HUES64 (cell line): ENCODE results near the gene ZDHHC3.

Source experiments
- H3K27ac ChIP-seq: 2 replicates; pipeline ENCODE4 v1.7.0; 2013; ENCODE audit warnings: low read depth, low read length, inconsistent platforms
- H3K27me3 ChIP-seq: 2 replicates; pipeline ENCODE4 v1.6.1; 2013; ENCODE audit warnings: mild to moderate bottlenecking, low read length; ENCODE audit not compliant: insufficient read depth
- H3K36me3 ChIP-seq: 2 replicates; pipeline ENCODE4 v1.6.1; 2013; ENCODE audit warnings: mild to moderate bottlenecking, low read length; ENCODE audit not compliant: insufficient read depth
- H3K4me1 ChIP-seq: 2 replicates; pipeline ENCODE4 v1.6.1; 2013; ENCODE audit warnings: mild to moderate bottlenecking, low read length, moderate library complexity; ENCODE audit not compliant: insufficient read depth
- H3K4me3 ChIP-seq: 2 replicates; pipeline ENCODE4 v1.5.1; 2013; ENCODE audit warnings: mild to moderate bottlenecking, low read length, moderate library complexity
- H3K9ac ChIP-seq: 2 replicates; pipeline ENCODE4 v1.6.1; 2013; ENCODE audit warnings: mild to moderate bottlenecking, low read depth, low read length
- H3K9me3 ChIP-seq: 2 replicates; pipeline ENCODE4 v1.6.1; 2013; ENCODE audit warnings: low read depth, low read length; ENCODE audit not compliant: insufficient read depth
- WGBS: fragments of 150-250, 120-280 bp; methylation state at CpG from one replicate; pipeline ENCODE4 v1.1.7; 2013; ENCODE audit warnings: missing lambda C conversion rate; 5-methylcytosine and 5-hydroxymethylcytosine counted together

The ZDHHC3 gene

DNA sequence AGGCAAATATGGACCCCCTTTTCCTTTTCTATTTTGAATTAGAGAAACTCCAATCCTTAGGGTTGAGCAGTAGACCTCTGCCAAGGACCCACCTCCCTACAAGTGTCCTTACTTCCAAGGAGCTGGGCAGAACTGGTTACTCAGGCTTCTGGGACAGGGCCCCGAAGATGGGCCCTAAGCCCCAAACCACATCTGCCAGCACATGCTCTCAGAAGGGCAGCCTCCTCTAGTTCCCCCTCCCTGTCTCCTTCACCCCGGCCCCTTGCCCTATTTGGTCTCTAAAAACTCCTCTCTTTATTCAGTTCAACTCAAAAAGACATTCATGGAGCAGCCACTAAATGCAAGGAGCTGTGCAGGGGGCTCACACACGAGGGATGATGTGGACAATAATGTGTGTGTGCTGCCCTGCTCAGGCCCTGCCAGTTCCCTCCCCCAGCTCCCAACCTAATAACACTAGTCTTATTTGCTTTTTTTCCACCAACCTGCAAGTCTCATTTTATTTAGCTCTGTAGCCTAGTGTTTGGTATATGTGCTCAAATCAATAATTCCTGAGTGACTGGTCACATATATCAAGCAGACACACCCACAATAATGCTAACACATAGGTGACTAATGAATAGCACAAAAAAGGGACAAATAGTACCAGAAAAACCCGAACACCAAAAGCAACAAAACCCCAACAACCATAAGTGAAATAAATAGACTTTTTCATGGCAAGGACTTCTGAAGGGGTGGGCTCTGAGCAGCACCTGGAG is 12.2 kb downstream of the ZDHHC3 start:
- Histone ChIP-seq H3K4me1 (no peaks in the 10 kb centered on the region), H3K9ac (no peak overlapping the region), H3K36me3 (peaks cover 6% of the 10 kb centered on the region), H3K27ac (no peak overlapping the region), H3K4me3 (no peak overlapping the region), H3K9me3 (no peaks in the 10 kb centered on the region), H3K27me3 (no peaks in the 10 kb centered on the region)
- WGBS = 91% methylated on average over 3 of the region's 4 CpGs

DNA sequence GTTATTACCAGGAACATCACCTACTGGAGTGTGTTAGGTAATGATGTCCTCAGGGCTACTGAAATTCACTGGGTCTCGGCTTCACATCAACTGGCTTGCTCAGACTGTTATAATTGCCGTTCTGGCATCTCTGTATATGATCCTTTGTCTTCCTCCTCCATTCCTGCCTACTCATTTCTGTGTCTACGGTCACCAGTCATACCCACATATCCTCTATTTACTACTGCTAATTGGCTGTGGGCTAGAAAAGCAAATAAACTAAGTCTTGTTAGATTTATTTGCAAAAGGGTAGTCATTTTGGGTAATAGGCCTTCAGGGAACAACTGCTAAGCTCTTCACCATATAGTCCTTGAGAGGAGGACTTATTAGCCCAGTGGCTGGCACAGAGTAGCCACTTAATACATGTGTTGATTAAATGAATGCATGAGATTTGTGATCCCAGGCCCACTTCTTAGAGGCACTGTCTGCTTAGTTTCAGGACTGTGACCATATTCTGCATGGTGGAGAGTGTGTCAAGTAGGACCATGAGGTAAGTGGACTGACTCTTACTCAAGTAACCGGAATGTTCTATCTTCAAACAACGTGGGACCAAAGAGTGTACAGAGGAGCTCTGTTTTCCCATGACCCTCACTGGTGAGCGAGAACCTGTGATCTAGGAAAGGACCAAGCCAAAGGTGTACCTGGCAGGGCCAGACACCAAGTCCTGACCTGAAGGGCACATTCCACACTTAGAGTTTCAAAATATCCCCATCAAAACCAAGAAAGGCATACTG is 13.2 kb downstream of the ZDHHC3 start:
- Histone ChIP-seq H3K9me3 (no peaks in the 10 kb centered on the region), H3K4me1 (no peaks in the 10 kb centered on the region), H3K27me3 (no peaks in the 10 kb centered on the region), H3K4me3 (no peak overlapping the region), H3K36me3 (peaks cover 14% of the 10 kb centered on the region), H3K27ac (no peak overlapping the region), H3K9ac (no peak overlapping the region)
- WGBS = 95% methylated on average over 6 of the region's 6 CpGs

GRCh38 chr3:44961888-44962287 is 14.1 kb downstream of the ZDHHC3 start:
- Histone ChIP-seq H3K36me3 (peaks cover 20% of the 10 kb centered on the region), H3K4me3 (no peak overlapping the region), H3K9me3 (no peaks in the 10 kb centered on the region), H3K27me3 (no peaks in the 10 kb centered on the region), H3K9ac (no peak overlapping the region; the same call in 1 of the 2 replicates), H3K27ac (no peak overlapping the region), H3K4me1 (no peaks in the 10 kb centered on the region)
- 80% methylated on average over 3 of the region's 3 CpGs for WGBS

DNA sequence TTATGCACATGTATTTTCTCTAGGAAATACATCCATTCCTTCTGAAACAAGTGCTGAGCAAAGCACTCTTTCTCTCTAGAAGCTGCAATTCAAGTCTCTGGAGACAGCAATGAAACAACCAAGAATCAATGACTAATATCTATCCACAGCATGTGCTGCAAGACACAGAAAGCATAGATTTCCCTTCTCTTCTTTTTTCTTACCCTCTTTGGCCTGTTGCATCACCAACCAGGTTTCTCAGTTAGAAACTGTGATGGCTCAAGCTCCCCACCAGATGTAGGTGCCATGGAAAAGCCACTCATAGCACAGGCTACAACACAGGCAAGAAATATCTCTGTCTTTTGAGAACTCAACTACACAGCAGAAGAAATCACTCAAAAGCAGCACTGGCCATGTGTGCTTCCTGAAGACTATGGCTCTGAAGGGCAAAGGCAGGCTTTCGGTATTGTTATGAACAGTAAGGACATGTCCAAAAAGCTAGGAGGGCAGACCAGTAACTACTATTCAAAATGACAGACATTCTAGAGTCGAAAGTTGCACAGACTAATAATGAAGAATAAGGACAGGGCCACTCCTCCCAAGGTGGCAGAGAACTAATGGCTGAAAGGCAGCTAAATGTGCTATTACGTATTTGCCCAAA is 15.5 kb downstream of the ZDHHC3 start:
- Histone ChIP-seq H3K27ac (no peak overlapping the region), H3K27me3 (no peaks in the 10 kb centered on the region), H3K9ac (no peak overlapping the region), H3K4me1 (no peaks in the 10 kb centered on the region), H3K9me3 (no peaks in the 10 kb centered on the region), H3K4me3 (no peak overlapping the region), H3K36me3 (peaks cover 22% of the 10 kb centered on the region)
- WGBS = 94% methylated on average over 3 of the region's 3 CpGs

- H3K36me3 ChIP-seq = peaks cover 30% of the 10 kb centered on the region
- H3K4me1 ChIP-seq = no peaks in the 10 kb centered on the region
- H3K9me3 ChIP-seq = no peaks in the 10 kb centered on the region
- no peak overlapping the region for H3K9ac ChIP-seq
- no peak overlapping the region for H3K27ac ChIP-seq
- H3K4me3 ChIP-seq = no peak overlapping the region
- WGBS = 92% methylated on average over 7 of the region's 7 CpGs
- no peaks in the 10 kb centered on the region for H3K27me3 ChIP-seq
Measured at GRCh38 chr3:44958386-44958785, 17.6 kb downstream of the ZDHHC3 start.

DNA sequence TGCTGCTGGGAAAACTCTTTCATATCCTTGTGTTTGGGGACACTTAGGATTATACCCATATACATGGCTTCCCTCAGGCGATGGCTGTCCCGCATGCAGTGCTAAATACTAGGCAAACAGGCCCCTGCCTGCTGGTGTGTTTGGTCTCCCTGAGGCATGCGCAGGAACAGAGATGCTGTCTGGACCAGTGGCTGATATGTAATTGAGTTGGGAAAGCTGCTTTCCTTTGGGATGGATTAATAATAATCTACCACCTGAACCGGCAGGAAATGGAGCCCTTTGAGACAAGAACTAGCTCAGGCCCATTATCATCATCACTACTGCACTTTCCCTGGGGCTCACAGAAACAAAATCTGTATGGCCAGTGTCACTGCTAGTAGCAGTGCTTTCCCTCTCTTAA is 18.0 kb downstream of the ZDHHC3 start:
- Histone ChIP-seq H3K4me1 (no peaks in the 10 kb centered on the region), H3K27ac (no peak overlapping the region), H3K36me3 (peaks cover 31% of the 10 kb centered on the region), H3K9me3 (no peaks in the 10 kb centered on the region), H3K27me3 (no peaks in the 10 kb centered on the region), H3K4me3 (no peak overlapping the region), H3K9ac (no peak overlapping the region)
- WGBS = over 99% methylated on average over 4 of the region's 4 CpGs

DNA sequence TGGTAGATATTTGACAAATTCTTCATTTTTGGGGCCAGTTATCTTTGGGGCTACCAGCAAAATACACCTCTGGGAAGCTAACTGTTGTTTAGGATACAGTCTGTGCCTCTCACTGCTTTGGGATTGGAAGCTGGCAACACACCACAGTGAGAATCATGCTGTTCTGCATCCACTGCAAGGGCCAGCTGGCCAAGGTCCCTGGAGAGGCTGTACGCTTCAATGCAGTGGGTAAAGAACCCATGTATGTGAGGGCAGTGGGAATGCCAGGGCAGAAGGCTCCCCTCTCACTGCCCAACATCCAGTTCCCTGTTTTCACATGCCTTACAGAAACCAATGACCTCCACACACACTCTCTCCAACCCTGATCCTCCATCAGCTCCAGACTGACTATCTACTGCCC is 20.1 kb downstream of the ZDHHC3 start:
- no peak overlapping the region for H3K4me3 ChIP-seq
- H3K27ac ChIP-seq = no peak overlapping the region
- H3K4me1 ChIP-seq = peaks cover 2% of the 10 kb centered on the region
- 82% methylated on average over 1 of the region's 1 CpG for WGBS
- no peaks in the 10 kb centered on the region for H3K27me3 ChIP-seq
- no peak overlapping the region for H3K9ac ChIP-seq
- H3K36me3 ChIP-seq = peaks cover 31% of the 10 kb centered on the region
- H3K9me3 ChIP-seq = no peaks in the 10 kb centered on the region

- Histone ChIP-seq H3K9ac (no peak overlapping the region), H3K9me3 (no peaks in the 10 kb centered on the region), H3K27me3 (no peaks in the 10 kb centered on the region), H3K27ac (no peak overlapping the region), H3K36me3 (peaks cover 31% of the 10 kb centered on the region), H3K4me1 (peaks cover 9% of the 10 kb centered on the region), H3K4me3 (no peak overlapping the region)
- whole genome bisulfite sequencing = 75% methylated on average over 3 of the region's 3 CpGs
Measured at GRCh38 chr3:44954962-44955361, 21.0 kb downstream of the ZDHHC3 start.

DNA sequence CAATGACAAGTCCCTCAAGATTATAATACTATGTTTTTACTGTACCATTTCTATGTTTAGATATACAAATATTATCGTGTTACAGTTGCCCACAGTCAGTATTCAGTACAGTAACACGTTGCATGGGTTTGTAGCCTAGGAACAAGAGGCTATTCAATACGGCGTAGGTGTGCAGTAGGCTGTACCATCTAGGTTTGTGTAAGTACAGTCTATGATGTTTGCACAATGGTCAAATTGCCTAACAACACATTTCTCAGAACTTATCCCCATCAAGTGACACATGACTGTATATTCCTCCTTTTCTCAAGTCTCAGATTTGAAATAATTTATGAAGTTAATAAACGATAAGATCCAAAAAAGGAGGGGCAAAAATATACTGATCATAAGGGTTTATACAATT is 21.7 kb downstream of the ZDHHC3 start:
- H3K9ac ChIP-seq = no peak overlapping the region
- H3K4me1 ChIP-seq = peaks cover 9% of the 10 kb centered on the region
- 95% methylated on average over 5 of the region's 5 CpGs for WGBS
- peaks cover 31% of the 10 kb centered on the region for H3K36me3 ChIP-seq
- H3K27me3 ChIP-seq = no peaks in the 10 kb centered on the region
- H3K9me3 ChIP-seq = no peaks in the 10 kb centered on the region
- H3K27ac ChIP-seq = no peak overlapping the region
- no peak overlapping the region for H3K4me3 ChIP-seq

- no peak overlapping the region for H3K4me3 ChIP-seq
- H3K4me1 ChIP-seq = peaks cover 9% of the 10 kb centered on the region
- H3K36me3 ChIP-seq = peaks cover 17% of the 10 kb centered on the region; the same call in 1 of the 2 replicates
- no peak overlapping the region for H3K9ac ChIP-seq
- H3K27me3 ChIP-seq = no peaks in the 10 kb centered on the region
- no peaks in the 10 kb centered on the region for H3K9me3 ChIP-seq
- WGBS = 95% methylated on average over 3 of the region's 3 CpGs
- H3K27ac ChIP-seq = no peak overlapping the region
Measured at GRCh38 chr3:44952689-44953088, 23.3 kb downstream of the ZDHHC3 start.

DNA sequence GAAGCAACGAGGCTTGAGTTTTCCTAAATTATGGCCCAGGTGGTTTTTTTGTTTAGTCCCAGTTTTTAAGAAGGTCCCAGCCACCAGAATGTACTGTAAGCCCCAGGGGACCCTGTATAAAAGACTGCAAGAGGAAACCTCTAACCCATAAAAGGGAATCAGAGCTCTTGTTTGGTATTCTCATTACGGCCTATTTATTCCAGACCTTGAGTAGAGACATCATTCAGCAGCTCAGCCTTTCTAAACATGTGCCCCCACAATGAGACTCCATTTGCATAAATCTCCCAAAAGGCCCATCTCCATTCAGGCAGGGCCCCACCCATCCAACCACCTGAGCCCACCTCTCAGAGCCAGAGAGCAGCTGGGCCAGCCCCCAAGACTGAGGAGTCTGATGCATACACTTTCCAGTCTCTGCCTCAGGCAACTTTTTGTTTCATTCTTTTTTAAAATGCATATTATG is 25.7 kb downstream of the ZDHHC3 start:
- peaks cover 9% of the 10 kb centered on the region for H3K4me1 ChIP-seq
- H3K36me3 ChIP-seq = peaks cover 10% of the 10 kb centered on the region; the same call in 1 of the 2 replicates
- no peaks in the 10 kb centered on the region for H3K27me3 ChIP-seq
- peak overlapping the region; percentile 53; the same call in 1 of the 2 replicates for H3K27ac ChIP-seq
- no peak overlapping the region for H3K9ac ChIP-seq
- H3K9me3 ChIP-seq = no peaks in the 10 kb centered on the region
- no peak overlapping the region for H3K4me3 ChIP-seq
- 80% methylated on average over 2 of the region's 2 CpGs for WGBS
